ENCODE measurements around the gene XPC. TPM values are rescaled to one million over a fixed set of nuclear protein-coding genes. Genes with fewer than 3 reads are reported as not detected.

Gene XPC
- total RNA-seq, 3 donors from 2014 or later = 22.4 to 30.6 (median 26.9) TPM

GRCh38 chr3:14169871-14170270 lies 8.5 kb downstream of the XPC start:
- peaks cover 7% of the 10 kb centered on the region for H3K36me3 ChIP-seq (ENCODE audit: low read depth)
- H3K4me3 ChIP-seq = no peak overlapping the region
- no peak for DNase-seq
- intact Hi-C loops (cut with DNase I, micrococcal nuclease) = no loop called here
- no peak for ATAC-seq
- TF ChIP-seq CTCF (IDR thresholded peaks at IDR 0.05) = no peak
- no peaks in the 10 kb centered on the region for H3K4me1 ChIP-seq (ENCODE audit: low read depth)
- no peaks in the 10 kb centered on the region for H3K9me3 ChIP-seq

- Histone ChIP-seq H3K4me3 (no peak overlapping the region), H3K9me3 (no peaks in the 10 kb centered on the region), H3K36me3 (ENCODE audit: low read depth) (peaks cover 7% of the 10 kb centered on the region), H3K4me1 (ENCODE audit: low read depth) (no peaks in the 10 kb centered on the region)
- ATAC-seq = no peak
- DNase-seq = no peak
- intact Hi-C loops (cut with DNase I, micrococcal nuclease) = no loop called here
- TF ChIP-seq CTCF (IDR thresholded peaks at IDR 0.05) = no peak
These were observed 9.0 kb downstream of the XPC start for GRCh38 chr3:14169435-14169834.

DNA sequence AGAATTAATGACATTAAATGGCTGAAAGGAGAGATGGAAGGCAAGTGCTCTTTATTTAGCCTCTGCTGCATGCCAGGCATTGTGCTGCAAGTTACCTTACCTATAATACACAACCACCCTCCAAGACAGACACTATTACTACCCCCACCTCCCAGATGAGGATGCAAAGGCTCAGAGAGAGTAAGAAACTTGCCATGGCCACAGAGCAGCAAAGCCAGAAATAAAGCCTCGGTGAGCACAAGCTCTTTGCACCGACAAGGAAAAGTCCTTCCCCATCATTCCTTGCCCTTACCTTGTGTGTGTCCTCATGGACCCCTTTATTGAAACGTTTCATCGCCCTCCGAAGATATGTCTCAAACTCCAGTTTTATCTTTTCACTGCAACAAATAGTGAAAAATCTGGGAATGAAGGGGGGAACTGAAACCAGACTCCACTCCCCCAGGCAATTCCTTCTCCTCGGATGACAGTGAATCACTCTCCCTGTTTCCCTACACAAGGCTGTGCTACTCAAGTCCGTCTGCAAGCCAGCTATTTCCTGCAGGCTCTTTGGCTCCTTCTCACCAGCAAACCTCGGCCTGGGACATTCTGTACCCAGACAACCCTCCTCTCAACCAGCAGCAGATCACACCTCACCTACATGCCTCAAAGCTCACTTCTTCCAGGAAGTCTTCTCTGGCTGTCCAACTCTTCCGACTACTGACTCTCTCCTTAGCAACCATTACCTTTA lies 11.4 kb downstream of the XPC start:
- no peak for DNase-seq
- no peak for TF ChIP-seq CTCF (IDR thresholded peaks at IDR 0.05)
- intact Hi-C loops (cut with DNase I, micrococcal nuclease) = no loop called here
- no peaks in the 10 kb centered on the region for H3K4me1 ChIP-seq (ENCODE audit: low read depth)
- peaks cover 7% of the 10 kb centered on the region for H3K36me3 ChIP-seq (ENCODE audit: low read depth)
- peaks cover 2% of the 10 kb centered on the region for H3K9me3 ChIP-seq
- no peak for ATAC-seq
- no peak overlapping the region for H3K4me3 ChIP-seq

DNA sequence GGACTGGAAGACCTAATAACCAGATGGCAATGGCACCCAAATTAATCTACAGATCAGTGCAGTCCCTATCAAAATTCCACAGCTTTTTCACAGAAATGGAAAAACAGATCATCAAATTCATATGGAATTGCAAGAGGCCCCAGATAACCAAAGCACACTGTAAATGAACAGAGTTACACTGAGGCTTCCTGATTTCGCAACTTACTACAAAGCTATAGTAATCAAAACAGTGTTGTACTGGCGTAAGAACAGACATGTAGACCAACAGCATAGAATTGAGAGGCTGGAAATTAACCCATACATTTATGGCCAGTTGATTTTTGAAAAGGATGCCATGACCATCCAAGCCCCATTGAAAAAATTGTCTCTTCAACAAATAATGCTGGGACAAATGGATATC lies 16.2 kb downstream of the XPC start:
- no peak for DNase-seq
- no peaks in the 10 kb centered on the region for H3K4me1 ChIP-seq (ENCODE audit: low read depth)
- TF ChIP-seq CTCF (IDR thresholded peaks at IDR 0.05) = no peak
- intact Hi-C loops (cut with DNase I, micrococcal nuclease) = no loop called here
- H3K9me3 ChIP-seq = peaks cover 12% of the 10 kb centered on the region
- peaks cover 15% of the 10 kb centered on the region for H3K36me3 ChIP-seq (ENCODE audit: low read depth)
- no peak for ATAC-seq
- no peak overlapping the region for H3K4me3 ChIP-seq

- H3K36me3 ChIP-seq (ENCODE audit: low read depth) = peaks cover 12% of the 10 kb centered on the region
- TF ChIP-seq CTCF (IDR thresholded peaks at IDR 0.05) = no peak
- ATAC-seq (no peak), DNase-seq (no peak)
- peaks cover 12% of the 10 kb centered on the region for H3K9me3 ChIP-seq
- intact Hi-C loops (cut with DNase I, micrococcal nuclease) = no loop called here
- H3K4me3 ChIP-seq = no peak overlapping the region
- H3K4me1 ChIP-seq (ENCODE audit: low read depth) = no peaks in the 10 kb centered on the region
These were observed 17.1 kb downstream of the XPC start for GRCh38 chr3:14161282-14161681.

GRCh38 chr3:14159426-14159825 lies 19.0 kb downstream of the XPC start:
- Histone ChIP-seq H3K9me3 (peaks cover 12% of the 10 kb centered on the region), H3K4me3 (no peak overlapping the region), H3K36me3 (ENCODE audit: low read depth) (peaks cover 12% of the 10 kb centered on the region), H3K4me1 (ENCODE audit: low read depth) (no peaks in the 10 kb centered on the region)
- TF ChIP-seq CTCF (IDR thresholded peaks at IDR 0.05) = no peak
- intact Hi-C loops (cut with DNase I, micrococcal nuclease) = no loop called here
- no peak for DNase-seq
- no peak for ATAC-seq

All from mucosa of descending colon (tissue), 3 donors.